ENCODE measurements around the gene WNK2.
"Not testable (repeated sequence)": the region's sequence is repeated elsewhere in the genome, so short reads cannot be mapped to it uniquely, and the experiment has no call there.

WNK2 gene

DNA sequence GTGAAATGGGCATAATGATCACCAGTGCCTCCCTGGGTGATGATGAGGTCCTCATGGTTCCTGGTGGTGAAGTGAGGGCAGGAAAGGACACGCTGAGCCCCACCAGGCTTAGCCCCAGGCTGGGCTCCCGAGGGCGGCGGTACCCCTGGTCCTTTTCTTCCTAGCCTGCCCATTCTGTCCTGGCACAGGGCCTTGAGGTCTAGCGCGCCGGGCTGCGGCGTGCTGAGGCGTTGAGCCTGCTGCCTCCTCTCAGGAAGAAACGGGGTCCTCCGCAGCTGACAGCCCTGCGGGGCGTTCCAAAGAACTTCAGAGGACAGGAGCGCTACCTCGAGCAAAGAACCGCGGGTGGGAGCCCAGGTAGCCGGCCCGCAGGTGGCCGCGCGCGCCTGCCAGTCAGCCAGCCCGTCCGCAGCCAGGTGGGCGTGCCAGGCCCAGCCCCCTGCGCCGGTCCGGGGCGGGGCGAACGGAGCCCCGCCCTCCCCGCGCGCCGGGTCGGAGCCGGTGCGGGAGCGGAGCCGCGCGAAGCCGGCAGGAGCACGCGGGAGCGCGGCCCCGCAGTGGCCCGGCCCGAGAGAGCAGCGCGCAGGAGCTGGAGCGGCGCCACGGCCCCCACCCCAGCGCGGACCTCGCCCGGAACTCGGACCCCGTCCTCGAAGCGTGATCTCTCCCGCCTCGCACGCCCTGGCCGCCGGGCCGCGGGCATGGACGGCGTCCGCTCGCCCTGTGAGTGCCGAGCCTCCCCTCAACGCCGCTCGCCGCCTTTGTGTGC lies at the start of gene WNK2:
Gene WNK2, plus strand, starts transcription at position 477 of the 769 bp plus-strand sequence. CDS start 791 bp downstream, outside the sequence.
- DNase-seq: peak; percentile 54

- DNase-seq: no peak
Observed at GRCh38 chr9:93134740-93135444, 49.0 kb upstream of the WNK2 start.

GRCh38 chr9:93136011-93136440 lies 47.9 kb upstream of the WNK2 start:
- DNase-seq: peak; percentile 12

DNA sequence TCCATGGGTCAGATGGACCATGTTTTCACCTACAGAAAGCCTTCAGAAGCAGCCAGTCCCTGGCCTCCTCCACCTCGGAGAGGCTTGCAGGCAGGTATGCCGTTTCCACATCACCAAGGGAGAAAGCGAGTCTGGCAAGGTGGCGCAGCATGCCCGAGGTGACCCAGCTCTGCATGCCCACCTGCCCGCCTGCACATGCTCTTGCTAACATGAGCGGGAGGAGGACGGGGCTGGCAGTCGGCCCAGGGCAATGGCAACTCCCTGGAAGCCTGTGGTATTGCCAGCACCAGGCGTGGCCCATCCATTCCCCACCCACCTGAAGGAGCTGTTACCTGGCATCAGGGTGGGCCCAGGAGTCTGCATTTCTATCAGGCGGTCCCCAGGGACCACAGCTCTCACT lies 46.6 kb upstream of the WNK2 start:
- no peak for DNase-seq

- DNase-seq: no peak
Observed at GRCh38 chr9:93138171-93138764, 45.7 kb upstream of the WNK2 start.

- DNase-seq: no peak
Observed at GRCh38 chr9:93139365-93140182, 44.4 kb upstream of the WNK2 start.

DNA sequence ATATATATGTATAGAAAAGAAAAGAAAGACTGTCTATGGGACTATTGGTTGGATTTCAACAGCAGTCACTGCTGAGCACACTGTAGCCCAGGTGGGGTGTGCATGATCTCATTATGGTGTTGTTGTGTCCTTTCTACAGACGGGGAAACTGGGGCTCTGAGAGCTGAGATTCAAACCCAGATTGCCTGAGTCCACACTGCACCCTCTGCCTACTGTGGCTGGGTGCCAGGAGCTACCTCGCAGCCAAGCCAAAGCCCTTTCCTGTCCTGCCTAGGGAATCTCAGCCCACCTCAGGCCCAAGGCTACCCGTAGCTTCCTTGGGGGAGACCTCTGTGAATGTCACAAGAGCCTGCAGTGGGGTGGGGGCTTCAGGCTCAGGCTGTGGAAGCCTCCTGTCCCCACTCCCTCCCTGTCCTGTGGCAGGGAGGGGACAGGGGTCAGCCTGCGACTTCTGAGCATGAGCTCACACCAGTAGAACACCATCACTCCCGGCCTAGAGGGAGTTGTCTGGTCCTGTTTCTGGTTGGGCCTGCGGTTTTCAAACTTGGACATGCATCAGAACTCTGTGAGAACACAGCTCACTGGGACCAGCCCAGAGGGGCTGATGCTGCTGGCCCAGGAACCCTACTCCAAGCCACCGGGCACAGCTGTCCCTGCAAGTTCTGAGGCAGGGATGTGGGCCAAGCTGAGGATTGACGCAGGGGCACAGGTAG lies 42.0 kb upstream of the WNK2 start:
- no peak for DNase-seq

- no peak for DNase-seq
Observed at GRCh38 chr9:93143830-93144530, 40.0 kb upstream of the WNK2 start.

GRCh38 chr9:93146696-93147095 lies 37.2 kb upstream of the WNK2 start:
- DNase-seq: not testable (repeated sequence)

GRCh38 chr9:93147632-93148031 lies 36.3 kb upstream of the WNK2 start:
- DNase-seq: no peak

DNA sequence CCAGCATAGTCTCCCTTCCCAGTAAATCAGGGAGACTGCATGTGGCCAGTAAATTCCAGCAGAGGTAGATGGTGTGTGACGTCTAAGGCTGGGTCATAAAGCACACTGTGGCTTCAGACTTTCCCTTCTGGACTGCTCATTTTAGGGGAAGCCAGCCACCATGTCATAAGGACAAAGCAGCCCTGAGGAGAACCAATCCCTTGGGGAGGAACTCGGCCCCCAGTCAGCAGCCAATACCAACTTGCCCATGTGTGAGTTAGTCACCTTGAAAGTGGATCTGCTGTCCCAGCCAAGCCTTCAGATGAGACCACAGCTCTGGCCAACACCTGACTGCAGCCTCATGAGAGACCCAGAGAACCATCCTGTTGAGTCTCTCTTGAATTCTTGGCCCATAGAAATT lies 35.2 kb upstream of the WNK2 start:
- DNase-seq: no peak

DNA sequence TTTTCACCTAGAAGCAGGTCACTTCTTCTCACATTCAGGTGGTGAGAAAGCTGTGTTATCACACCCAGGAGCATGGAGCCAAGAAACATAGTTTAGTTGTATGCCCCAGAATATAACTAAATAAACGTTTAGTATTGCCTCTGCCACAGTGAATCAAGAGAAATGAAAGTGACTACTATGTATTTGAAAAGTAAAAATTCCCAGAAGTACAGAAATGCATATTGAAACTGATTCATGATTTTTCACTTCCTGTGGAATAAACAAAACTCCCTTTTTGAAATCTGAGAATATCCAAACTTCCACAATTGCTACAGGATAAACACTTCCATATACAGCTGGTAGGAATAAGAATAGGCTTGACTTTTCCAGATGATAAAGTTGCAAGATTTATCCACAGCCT lies 34.6 kb upstream of the WNK2 start:
- no peak for DNase-seq

- no peak for DNase-seq
Observed at GRCh38 chr9:93151097-93151784, 32.7 kb upstream of the WNK2 start.

DNA sequence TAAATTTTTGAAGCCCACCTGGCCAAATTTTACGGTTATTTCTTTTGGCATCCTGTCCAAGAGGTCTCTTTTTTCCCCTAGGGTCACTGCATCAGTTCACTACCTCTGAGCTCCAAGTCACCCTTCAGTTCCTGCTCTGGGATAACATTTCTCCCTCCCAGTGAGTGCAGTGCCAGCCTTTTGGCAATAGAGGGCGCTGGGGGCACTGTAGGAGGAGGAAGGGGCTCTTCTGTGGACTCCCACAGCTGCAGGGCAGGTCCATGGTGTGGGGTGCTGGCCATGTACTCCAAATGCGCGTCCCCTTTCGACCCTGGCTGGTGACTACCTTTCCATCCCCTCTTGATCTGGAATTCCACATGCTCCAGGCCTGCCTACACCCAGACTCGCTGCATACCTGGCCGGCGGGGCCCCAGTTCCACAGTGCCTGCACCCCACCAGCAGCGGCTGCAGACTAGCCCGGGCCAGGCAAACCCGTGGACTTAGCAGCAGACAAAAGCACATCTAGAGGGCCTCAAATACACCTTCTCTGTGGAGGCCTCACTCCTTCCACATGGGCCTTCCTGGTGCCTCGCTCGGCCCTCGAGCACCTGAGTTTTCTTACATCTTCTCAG lies 29.5 kb upstream of the WNK2 start:
- peak; percentile 42 for DNase-seq

GRCh38 chr9:93155716-93156474 lies 28.0 kb upstream of the WNK2 start:
- DNase-seq: no peak

DNA sequence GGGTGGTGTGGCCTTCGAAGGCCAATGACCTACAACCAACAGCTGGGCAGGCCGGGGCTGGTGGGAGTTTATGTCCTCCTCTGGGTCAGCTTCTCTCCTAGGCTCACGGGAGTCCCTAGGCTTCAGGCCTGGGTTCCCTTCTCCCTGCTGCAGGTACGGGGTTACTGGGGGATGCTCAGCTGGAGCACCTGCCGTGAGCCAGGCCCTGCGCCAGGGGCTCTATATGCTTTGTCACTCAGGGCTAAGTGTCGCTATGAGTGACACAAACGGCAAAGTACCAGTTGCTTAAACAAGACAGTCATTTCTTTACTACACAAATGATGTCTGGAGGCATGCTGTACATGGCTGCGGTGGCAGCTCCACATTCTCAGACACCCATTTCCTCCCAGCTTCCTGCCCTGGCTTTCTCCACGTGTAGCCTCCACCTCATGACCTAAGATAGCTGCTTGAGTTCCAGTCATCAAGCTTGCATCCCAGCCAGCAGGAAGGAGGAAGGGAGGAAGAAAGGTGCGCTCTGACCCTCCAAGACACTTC lies 27.4 kb upstream of the WNK2 start:
- no peak for DNase-seq

GRCh38 chr9:93159601-93160471 lies 24.1 kb upstream of the WNK2 start:
- peak; percentile 73 for DNase-seq

DNA sequence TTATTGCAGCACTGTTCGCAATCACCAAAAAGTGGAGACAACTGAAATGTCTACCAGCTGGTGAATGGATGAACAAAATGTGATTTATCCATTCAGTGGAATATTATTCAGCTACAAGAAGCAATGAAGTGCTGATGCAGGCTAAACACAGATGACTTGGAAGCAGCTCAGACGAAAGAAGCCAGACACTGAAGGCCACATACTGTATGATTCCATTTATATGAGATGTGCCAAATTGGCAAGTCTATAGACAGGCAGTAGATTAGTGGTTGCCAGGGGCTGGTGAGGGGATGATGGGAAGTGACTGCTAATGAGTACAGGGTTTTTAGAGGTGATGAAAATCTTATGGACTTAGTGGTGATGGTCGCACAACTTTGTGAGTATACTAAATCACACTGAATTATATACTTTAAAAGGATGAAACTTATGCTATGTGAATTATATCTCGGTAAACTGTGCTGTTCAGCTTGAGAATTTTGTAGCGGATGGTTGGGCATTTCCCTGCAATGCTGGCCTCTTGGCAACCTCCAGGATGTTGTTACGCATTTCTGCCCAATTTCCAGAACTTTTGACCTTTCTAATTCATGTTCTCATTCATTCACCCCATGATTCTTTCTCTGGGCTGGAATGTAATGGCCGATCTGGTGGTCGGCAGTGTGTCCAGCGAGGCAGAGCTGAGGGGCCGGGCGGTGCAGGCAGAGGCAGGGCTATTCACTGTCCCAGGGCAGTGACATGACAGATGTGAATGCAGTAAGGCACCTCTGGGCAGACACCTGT lies 22.0 kb upstream of the WNK2 start:
- no peak for DNase-seq
